Hepatocyte (in vitro differentiated cells): ENCODE measurements around the gene DHRS11. TPM values are rescaled to one million over a fixed set of nuclear protein-coding genes. Genes with fewer than 3 reads are reported as not detected.

Source experiments
- DNase-seq: peaks from one replicate; pipeline ENCODE4 v3.0.0-alpha.2; 2016; ENCODE audit warnings: low spot score
- H2AFZ ChIP-seq: fragments of 200-600 bp; sonication (generic); 2 replicates; pipeline ENCODE4 v1.6.0; 2016; ENCODE audit warnings: antibody characterized with exemption, mild to moderate bottlenecking
- H3K27ac ChIP-seq: fragments of 200-600 bp; sonication (generic); 2 replicates; pipeline ENCODE4 v1.5.1; 2016; ENCODE audit warnings: mild to moderate bottlenecking
- H3K27me3 ChIP-seq: fragments of 200-600 bp; sonication (generic); 2 replicates; pipeline ENCODE4 v1.6.1; 2016
- H3K36me3 ChIP-seq: fragments of 200-600 bp; sonication (generic); replicated peaks from 2 replicates; pipeline ENCODE4 v1.5.1; 2016; ENCODE audit warnings: low read depth; ENCODE audit not compliant: insufficient read depth
- H3K4me1 ChIP-seq: fragments of 200-600 bp; sonication (generic); 2 replicates; pipeline ENCODE4 v1.5.1; 2016; ENCODE audit warnings: mild to moderate bottlenecking, moderate library complexity; ENCODE audit not compliant: insufficient read depth
- H3K4me2 ChIP-seq: fragments of 200-600 bp; sonication (generic); 2 replicates; pipeline ENCODE4 v1.6.0; 2016
- H3K4me3 ChIP-seq: fragments of 200-600 bp; sonication (generic); 2 replicates; pipeline ENCODE4 v1.5.1; 2016; ENCODE audit warnings: mild to moderate bottlenecking
- H3K79me2 ChIP-seq: fragments of 200-600 bp; sonication (generic); 2 replicates; pipeline ENCODE4 v1.6.0; 2017; ENCODE audit warnings: mild to moderate bottlenecking
- H3K9me2 ChIP-seq: fragments of 200-600 bp; sonication (generic); replicated peaks from 2 replicates; pipeline ENCODE4 v1.6.0; 2017; ENCODE audit warnings: mild to moderate bottlenecking; ENCODE audit not compliant: insufficient read depth
- H3K9me3 ChIP-seq: fragments of 200-600 bp; sonication (generic); 2 replicates; pipeline ENCODE4 v1.5.1; 2016; ENCODE audit warnings: low read depth, mild to moderate bottlenecking
- H4K20me1 ChIP-seq: fragments of 200-600 bp; sonication (generic); 2 replicates; pipeline ENCODE4 v1.6.0; 2016; ENCODE audit warnings: mild to moderate bottlenecking; ENCODE audit not compliant: insufficient read depth, poor library complexity, severe bottlenecking
- EZH2 ChIP-seq: fragments of 200-600 bp; sonication (generic); IDR thresholded peaks from 2 replicates; pipeline ENCODE4 v1.6.1; 2016; ENCODE audit warnings: antibody characterized with exemption, mild to moderate bottlenecking, borderline replicate concordance
- EZH2phosphoT487 ChIP-seq: fragments of 200-600 bp; sonication (generic); IDR thresholded peaks from one replicate; pipeline ENCODE4 v1.6.1; 2018; ENCODE audit warnings: antibody characterized with exemption, mild to moderate bottlenecking, low read depth, moderate library complexity; ENCODE audit not compliant: unreplicated experiment, severe bottlenecking
- WGBS: methylation state at CpG from one replicate; pipeline ENCODE4 v1.1.6; 2016; ENCODE audit warnings: low lambda C conversion rate; ENCODE audit errors: missing lambda C conversion rate; 5-methylcytosine and 5-hydroxymethylcytosine counted together
- polyA plus RNA-seq: library from polyadenylated mRNA; unstranded; fragments of >200 nt; fragmentation: Nextera tagmentation; extraction: Ambion mirVana; gene quantifications from 2 replicates; pipeline ENCODE4 v1.2.1, GENCODE V29; 2016
- total RNA-seq: library from RNA; depleted of rRNA; stranded (reverse); fragments of >200 nt; gene quantifications from 2 replicates; pipeline ENCODE4 v1.2.3, GENCODE V29; 2014
- TF ChIP-seq, protein P1 (sequence below): fragments of 200-600 bp; sonication (generic); IDR thresholded peaks from 2 replicates; pipeline ENCODE4 v1.5.1; 2016; ENCODE audit warnings: antibody characterized with exemption, mild to moderate bottlenecking; ENCODE audit not compliant: poor library complexity

The DHRS11 gene
- total and polyA plus RNA-seq, 2 experiments from 2014 or later: 33.2 to 49.8 TPM

DNA sequence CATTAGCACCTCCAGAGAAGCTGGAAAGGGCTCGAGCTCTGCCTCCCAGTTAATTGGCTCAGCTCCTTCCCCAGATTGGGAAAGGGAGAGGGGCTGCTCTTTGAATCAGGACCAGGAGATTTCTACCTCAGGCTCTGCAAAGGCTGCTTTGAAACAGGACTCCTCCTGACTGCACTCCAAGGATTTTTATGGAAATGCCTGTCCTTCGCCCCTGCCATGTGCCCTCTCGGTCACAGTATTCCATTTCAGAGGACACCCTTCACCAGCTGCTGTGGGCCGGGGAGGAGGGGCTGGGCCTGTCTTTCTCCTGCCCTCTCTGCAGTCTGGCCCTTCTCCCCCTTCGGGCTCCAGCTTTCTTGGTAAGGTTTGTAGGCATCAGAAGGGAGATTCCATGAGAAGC, 23.3 kb downstream of the DHRS11 start:
- no peak overlapping the region for H3K27ac ChIP-seq
- H3K27me3 ChIP-seq: no peaks in the 10 kb centered on the region
- no peaks in the 10 kb centered on the region for H3K79me2 ChIP-seq
- no peak overlapping the region for H2AFZ ChIP-seq
- no peaks in the 10 kb centered on the region for H3K4me1 ChIP-seq
- H3K36me3 ChIP-seq: no peaks in the 10 kb centered on the region
- H3K9me3 ChIP-seq: no peaks in the 10 kb centered on the region
- no peaks in the 10 kb centered on the region for H3K9me2 ChIP-seq
- no peak overlapping the region for H3K4me2 ChIP-seq
- no peak overlapping the region for H3K4me3 ChIP-seq
- no peaks in the 10 kb centered on the region for H4K20me1 ChIP-seq
- 45% methylated on average over 5 of the region's 5 CpGs for WGBS
- DNase-seq: no peak
- TF ChIP-seq EZH2phosphoT487 (no peak), EZH2 (no peak)
- TF ChIP-seq, protein P1, sequence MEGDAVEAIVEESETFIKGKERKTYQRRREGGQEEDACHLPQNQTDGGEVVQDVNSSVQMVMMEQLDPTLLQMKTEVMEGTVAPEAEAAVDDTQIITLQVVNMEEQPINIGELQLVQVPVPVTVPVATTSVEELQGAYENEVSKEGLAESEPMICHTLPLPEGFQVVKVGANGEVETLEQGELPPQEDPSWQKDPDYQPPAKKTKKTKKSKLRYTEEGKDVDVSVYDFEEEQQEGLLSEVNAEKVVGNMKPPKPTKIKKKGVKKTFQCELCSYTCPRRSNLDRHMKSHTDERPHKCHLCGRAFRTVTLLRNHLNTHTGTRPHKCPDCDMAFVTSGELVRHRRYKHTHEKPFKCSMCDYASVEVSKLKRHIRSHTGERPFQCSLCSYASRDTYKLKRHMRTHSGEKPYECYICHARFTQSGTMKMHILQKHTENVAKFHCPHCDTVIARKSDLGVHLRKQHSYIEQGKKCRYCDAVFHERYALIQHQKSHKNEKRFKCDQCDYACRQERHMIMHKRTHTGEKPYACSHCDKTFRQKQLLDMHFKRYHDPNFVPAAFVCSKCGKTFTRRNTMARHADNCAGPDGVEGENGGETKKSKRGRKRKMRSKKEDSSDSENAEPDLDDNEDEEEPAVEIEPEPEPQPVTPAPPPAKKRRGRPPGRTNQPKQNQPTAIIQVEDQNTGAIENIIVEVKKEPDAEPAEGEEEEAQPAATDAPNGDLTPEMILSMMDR: no peak

DNA sequence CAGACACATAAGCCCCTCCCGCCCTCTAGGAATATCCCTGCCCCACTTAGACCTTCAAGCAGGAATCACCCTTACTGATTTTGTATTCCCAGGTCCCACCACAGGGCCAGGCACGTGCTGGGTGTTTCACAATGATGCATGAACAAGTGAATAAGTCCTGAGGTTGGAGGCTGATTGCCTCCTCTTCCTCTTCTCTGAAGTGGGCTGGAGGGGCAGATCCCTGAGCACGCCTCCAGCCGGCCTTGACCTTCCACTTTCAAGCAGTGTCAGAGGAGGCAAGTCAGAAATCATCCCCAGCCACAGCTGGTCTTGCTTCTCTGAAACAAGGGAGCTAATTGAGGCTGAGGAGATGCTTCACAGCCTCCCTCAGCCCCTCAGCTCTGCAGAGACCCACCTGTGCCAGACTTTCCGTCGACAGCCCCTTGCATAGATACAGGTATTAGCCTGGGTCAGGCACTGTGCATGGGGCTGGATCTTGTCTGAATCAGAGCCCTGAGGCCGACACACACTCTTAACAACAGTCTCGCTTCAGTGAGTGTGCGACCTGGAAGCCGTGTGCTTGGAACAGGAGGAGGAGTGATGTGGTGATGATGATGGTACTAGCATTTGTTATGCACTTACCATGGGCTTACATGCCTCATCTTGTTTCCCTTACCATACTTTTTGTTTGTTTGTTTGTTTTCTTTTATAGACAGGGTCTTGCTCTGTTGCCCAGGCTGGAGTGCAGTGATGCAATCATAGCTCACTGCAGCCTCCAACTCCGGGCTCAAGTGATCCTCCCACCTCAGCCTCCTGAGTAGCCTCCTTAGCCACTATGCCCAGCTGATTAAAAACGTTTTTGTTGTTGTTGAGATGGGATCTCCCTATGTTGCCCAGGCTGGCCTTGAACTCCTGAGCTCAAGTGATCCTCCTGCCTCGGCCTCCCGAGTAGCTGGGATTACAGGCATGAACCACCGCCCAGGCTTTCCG, 24.7 kb downstream of the DHRS11 start:
- no peaks in the 10 kb centered on the region for H3K27me3 ChIP-seq
- DNase-seq: no peak
- H3K4me2 ChIP-seq: no peak overlapping the region
- no peaks in the 10 kb centered on the region for H4K20me1 ChIP-seq
- TF ChIP-seq, protein P1: no peak
- TF ChIP-seq EZH2phosphoT487 (no peak), EZH2 (no peak)
- H3K9me3 ChIP-seq: no peaks in the 10 kb centered on the region
- no peak overlapping the region for H3K4me3 ChIP-seq
- H2AFZ ChIP-seq: no peak overlapping the region
- H3K27ac ChIP-seq: no peak overlapping the region
- H3K4me1 ChIP-seq: no peaks in the 10 kb centered on the region
- H3K36me3 ChIP-seq: no peaks in the 10 kb centered on the region
- no peaks in the 10 kb centered on the region for H3K9me2 ChIP-seq
- H3K79me2 ChIP-seq: no peaks in the 10 kb centered on the region
- WGBS: 82% methylated on average over 16 of the region's 16 CpGs

DNA sequence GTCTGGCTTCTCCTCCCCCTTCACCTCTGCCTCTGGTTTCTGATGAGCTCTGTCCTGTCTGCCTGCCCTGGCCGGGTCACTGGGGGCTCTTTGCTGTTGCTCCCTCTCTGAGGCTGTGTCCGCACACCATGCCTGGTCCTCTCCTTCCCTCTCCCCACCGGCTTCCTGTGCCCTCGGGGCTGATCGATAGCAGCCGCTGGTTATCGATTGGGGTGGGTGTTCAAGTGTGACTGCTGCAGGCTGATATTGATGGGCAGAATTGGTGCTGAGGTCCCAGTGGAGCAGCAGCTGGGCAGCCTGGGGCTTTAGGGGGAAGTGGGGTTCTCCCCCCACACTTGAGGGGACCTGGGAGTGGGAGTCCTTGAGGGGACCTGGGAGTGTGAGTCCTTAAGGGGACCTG, 26.1 kb downstream of the DHRS11 start:
- no peak overlapping the region for H2AFZ ChIP-seq
- no peaks in the 10 kb centered on the region for H3K4me1 ChIP-seq
- DNase-seq: no peak
- no peaks in the 10 kb centered on the region for H3K9me2 ChIP-seq
- WGBS: 81% methylated on average over 7 of the region's 7 CpGs
- H3K4me2 ChIP-seq: no peak overlapping the region
- H3K27me3 ChIP-seq: no peaks in the 10 kb centered on the region
- H3K79me2 ChIP-seq: no peaks in the 10 kb centered on the region
- H3K36me3 ChIP-seq: no peaks in the 10 kb centered on the region
- H3K4me3 ChIP-seq: no peak overlapping the region
- H3K9me3 ChIP-seq: no peaks in the 10 kb centered on the region
- TF ChIP-seq, protein P1: no peak
- TF ChIP-seq EZH2phosphoT487: no peak
- TF ChIP-seq EZH2: no peak
- H4K20me1 ChIP-seq: no peaks in the 10 kb centered on the region
- H3K27ac ChIP-seq: no peak overlapping the region
